GM23248 (cell line): ENCODE results near the gene TMEM59L. TPM values are rescaled to one million over a fixed set of nuclear protein-coding genes. Genes with fewer than 3 reads are reported as not detected.
"Not testable (repeated sequence)": the region's sequence is repeated elsewhere in the genome, so short reads cannot be mapped to it uniquely, and the experiment has no call there.

ENCODE experiments used
- DNase-seq: peaks from one replicate; pipeline ENCODE4 v3.0.0-alpha.2; 2015
- H2AFZ ChIP-seq: fragments of 200-600 bp; sonication (generic); 2 replicates; pipeline ENCODE4 v1.6.1; 2016; ENCODE audit warnings: antibody characterized with exemption
- H3F3A ChIP-seq: fragments of 200-600 bp; sonication (generic); 2 replicates; pipeline ENCODE4 v1.6.1; 2016; ENCODE audit warnings: mild to moderate bottlenecking, antibody characterized with exemption, mixed run types; ENCODE audit not compliant: insufficient read depth
- H3K27ac ChIP-seq: fragments of 200-600 bp; sonication (generic); 2 replicates; pipeline ENCODE4 v1.5.1; 2016; ENCODE audit warnings: mild to moderate bottlenecking
- H3K27me3 ChIP-seq: fragments of 200-600 bp; sonication (generic); replicated peaks from 2 replicates; pipeline ENCODE4 v1.6.1; 2016; ENCODE audit warnings: mild to moderate bottlenecking; ENCODE audit not compliant: insufficient read depth
- H3K36me3 ChIP-seq: fragments of 200-600 bp; sonication (generic); 2 replicates; pipeline ENCODE4 v1.6.1; 2016; ENCODE audit warnings: low read depth, mild to moderate bottlenecking
- H3K4me1 ChIP-seq: fragments of 200-600 bp; sonication (generic); 2 replicates; pipeline ENCODE4 v1.6.1; 2016; ENCODE audit warnings: mild to moderate bottlenecking; ENCODE audit not compliant: insufficient read depth
- H3K4me2 ChIP-seq: fragments of 200-600 bp; sonication (generic); one replicate; pipeline ENCODE4 v1.6.1; 2016; ENCODE audit warnings: mild to moderate bottlenecking; ENCODE audit not compliant: unreplicated experiment
- H3K4me3 ChIP-seq: fragments of 200-600 bp; sonication (generic); 2 replicates; pipeline ENCODE4 v1.5.1; 2016; ENCODE audit warnings: mild to moderate bottlenecking
- H3K79me2 ChIP-seq: fragments of 200-600 bp; sonication (generic); 2 replicates; pipeline ENCODE4 v1.6.1; 2016; ENCODE audit warnings: mild to moderate bottlenecking; ENCODE audit not compliant: insufficient read depth
- H3K9ac ChIP-seq: fragments of 200-600 bp; sonication (generic); 2 replicates; pipeline ENCODE4 v1.6.1; 2016; ENCODE audit warnings: mild to moderate bottlenecking
- H3K9me2 ChIP-seq: fragments of 200-600 bp; sonication (generic); 2 replicates; pipeline ENCODE4 v1.6.1; 2016; ENCODE audit warnings: mixed run types, mild to moderate bottlenecking, moderate library complexity; ENCODE audit not compliant: insufficient read depth
- H3K9me3 ChIP-seq: fragments of 200-600 bp; sonication (generic); one replicate; pipeline ENCODE4 v1.6.1; 2017; ENCODE audit warnings: low read depth
- H4K20me1 ChIP-seq: fragments of 200-600 bp; sonication (generic); 2 replicates; pipeline ENCODE4 v1.6.0; 2016; ENCODE audit not compliant: insufficient read depth
- EZH2 ChIP-seq: fragments of 200-600 bp; sonication (generic); IDR thresholded peaks from 2 replicates; pipeline ENCODE4 v1.6.1; 2018; ENCODE audit warnings: antibody characterized with exemption, mild to moderate bottlenecking; ENCODE audit not compliant: insufficient read depth, poor library complexity, severe bottlenecking
- EZH2phosphoT487 ChIP-seq: fragments of 200-600 bp; sonication (generic); IDR thresholded peaks from 2 replicates; pipeline ENCODE4 v1.6.1; 2018; ENCODE audit warnings: antibody characterized with exemption, moderate library complexity, mild to moderate bottlenecking, low read depth; ENCODE audit not compliant: insufficient read depth
- WGBS, 2 experiments: methylation state at CpG; one replicate each; pipeline ENCODE4 v1.1.6; 2015 to 2017; ENCODE audit warnings: low lambda C conversion rate in 2 of 2, low coverage in 1 of 2; ENCODE audit errors: missing lambda C conversion rate in 2 of 2; 5-methylcytosine and 5-hydroxymethylcytosine counted together
- in situ Hi-C: fragments of 300-500 bp; cut with MboI; formaldehyde crosslinking; loops from 2 replicates; pipeline ENCODE4 v1.15.0; 2020
- polyA plus RNA-seq: library from polyadenylated mRNA; unstranded; fragments of >200 nt; fragmentation: Nextera tagmentation; extraction: Ambion mirVana; gene quantifications from 2 replicates; pipeline ENCODE4 v1.2.1, GENCODE V29; 2016
- total RNA-seq: library from RNA; depleted of rRNA; stranded (reverse); fragments of >200 nt; shearing (Covaris generic); gene quantifications from 2 replicates; pipeline ENCODE4 v1.2.3, GENCODE V29; 2014

TMEM59L gene
- total and polyA plus RNA-seq, 2 experiments from 2014 or later = 0.97 to 2.1 TPM

DNA sequence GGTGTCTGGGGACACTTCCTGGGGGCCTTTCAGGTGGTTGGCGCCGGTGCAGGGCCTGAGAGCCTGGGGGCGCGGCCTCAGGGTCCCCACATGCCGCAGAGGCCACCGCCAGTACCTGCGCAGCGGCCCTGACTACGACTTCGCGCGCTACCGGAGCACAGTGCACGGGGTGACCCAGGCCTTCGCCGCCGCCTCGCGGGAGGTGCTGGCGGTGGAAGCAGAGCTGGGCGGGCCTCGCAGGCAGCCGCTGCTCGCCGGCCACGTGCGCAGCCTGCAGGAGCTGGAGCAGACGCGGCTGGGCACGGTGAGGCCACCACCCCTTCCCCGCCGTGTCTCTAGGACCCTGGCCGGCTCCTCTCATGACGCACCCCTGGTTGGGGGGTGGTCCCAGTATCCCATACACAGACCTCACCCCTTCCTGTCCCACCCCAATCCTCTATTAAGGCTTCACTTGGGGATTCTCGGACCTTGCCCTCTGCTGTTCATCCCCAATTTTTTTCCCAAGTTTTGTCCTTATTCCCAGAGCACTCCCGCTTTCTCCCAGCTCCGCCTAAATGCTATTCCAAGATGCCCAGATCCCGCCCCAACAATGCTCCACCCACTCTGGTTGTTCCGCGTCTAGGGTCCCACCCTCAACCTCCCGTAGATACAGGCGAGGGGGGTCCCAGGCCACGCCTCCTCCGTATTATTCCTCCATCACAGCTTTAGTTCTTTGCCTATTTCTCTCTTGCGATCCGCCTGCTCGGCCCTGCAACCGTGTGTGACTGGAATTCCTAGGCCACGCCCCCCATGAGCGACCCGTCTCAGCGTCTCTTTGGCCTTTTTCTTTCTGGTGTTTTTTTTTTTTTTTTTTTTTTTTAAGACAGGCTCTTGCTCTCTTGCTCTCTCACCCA, 23.0 kb upstream of the TMEM59L start:
- Histone ChIP-seq H3F3A (peaks cover 13% of the 10 kb centered on the region), H3K9me2 (no peaks in the 10 kb centered on the region), H3K79me2 (no peaks in the 10 kb centered on the region), H4K20me1 (no peaks in the 10 kb centered on the region), H3K4me3 (peak overlapping the region; percentile 79), H3K9ac (peak overlapping the region; percentile 76), H3K4me2 (peak overlapping the region; percentile 84), H3K27me3 (no peaks in the 10 kb centered on the region), H3K9me3 (no peaks in the 10 kb centered on the region), H3K4me1 (peaks cover 7% of the 10 kb centered on the region; the same call in 1 of the 2 replicates), H2AFZ (peak overlapping the region; percentile 88), H3K27ac (peak overlapping the region; percentile 65), H3K36me3 (no peaks in the 10 kb centered on the region)
- in situ Hi-C loops = loop anchor here (25.0 kb wide), 1 partner anchor 127 kb away; no protein-coding TSS in a partner anchor
- TF ChIP-seq EZH2phosphoT487 (no peak), EZH2 (no peak)
- WGBS, 2 experiments = 8 to 9% methylated on average over 44 to 47 of the region's 52 CpGs
- peak; percentile 91 for DNase-seq

DNA sequence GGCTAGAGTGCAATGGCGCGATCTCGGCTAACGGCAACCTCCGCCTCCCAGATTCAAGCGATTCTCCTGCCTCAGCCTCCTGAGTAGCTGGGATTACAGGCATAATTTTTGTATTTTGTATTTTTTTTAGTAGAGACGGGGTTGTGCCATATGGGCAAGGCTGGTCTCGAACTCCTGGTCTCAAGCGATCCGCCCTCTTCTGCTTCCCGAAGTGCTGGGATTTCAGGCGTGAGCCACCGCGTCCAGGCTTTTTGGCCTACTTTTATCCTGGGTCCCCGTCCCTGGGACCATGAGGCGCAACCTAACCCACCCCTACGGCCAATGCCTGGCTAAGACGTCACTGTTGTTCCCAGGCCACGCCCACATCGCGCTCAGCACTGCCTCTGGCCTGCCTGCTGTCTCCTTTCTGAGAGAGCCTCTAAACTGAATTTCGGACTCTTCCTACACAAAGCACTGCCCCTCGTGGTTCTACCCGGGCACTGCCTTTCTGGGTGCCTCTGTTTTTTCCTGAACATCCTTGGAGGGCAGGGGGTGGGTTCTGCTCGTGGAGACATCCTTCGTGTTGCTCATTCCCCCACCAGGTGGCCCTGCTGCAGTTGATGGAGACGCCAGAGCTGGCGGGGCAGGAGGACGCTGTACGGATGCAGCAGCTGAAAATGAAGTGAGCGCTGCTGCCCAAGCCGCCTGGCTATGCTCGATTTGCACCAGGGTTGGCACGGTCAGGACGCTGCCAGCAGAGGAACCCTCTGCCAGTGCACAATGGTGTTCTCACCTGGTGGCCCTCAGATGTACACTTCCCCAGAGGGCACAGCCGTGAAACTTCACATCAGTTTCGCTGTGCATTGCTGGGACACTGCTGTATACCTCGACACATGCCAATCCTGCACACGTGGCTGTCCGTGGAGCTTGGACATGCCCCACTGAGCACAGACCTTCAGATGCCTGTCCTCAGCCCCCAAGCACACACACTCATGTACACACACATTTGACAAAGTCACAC, 22.1 kb upstream of the TMEM59L start:
- peak overlapping the region; percentile 84 for H3K4me2 ChIP-seq
- H3K9me3 ChIP-seq = no peaks in the 10 kb centered on the region
- H3K9me2 ChIP-seq = no peaks in the 10 kb centered on the region
- H3K36me3 ChIP-seq = no peaks in the 10 kb centered on the region
- H3F3A ChIP-seq = peaks cover 13% of the 10 kb centered on the region
- H3K27me3 ChIP-seq = no peaks in the 10 kb centered on the region
- H3K9ac ChIP-seq = no peak overlapping the region
- peak overlapping the region; percentile 79; the same call in 1 of the 2 replicates for H3K4me3 ChIP-seq
- no peaks in the 10 kb centered on the region for H3K79me2 ChIP-seq
- in situ Hi-C loops = loop anchor here (25.0 kb wide), 1 partner anchor 128 kb away; no protein-coding TSS in a partner anchor
- peaks cover 7% of the 10 kb centered on the region; the same call in 1 of the 2 replicates for H3K4me1 ChIP-seq
- no peak for DNase-seq
- no peak overlapping the region for H3K27ac ChIP-seq
- WGBS, 2 experiments = 84 to 86% methylated on average over 40 of the region's 40 CpGs
- no peak for TF ChIP-seq EZH2phosphoT487
- TF ChIP-seq EZH2 = no peak
- H2AFZ ChIP-seq = no peak overlapping the region
- no peaks in the 10 kb centered on the region for H4K20me1 ChIP-seq

DNA sequence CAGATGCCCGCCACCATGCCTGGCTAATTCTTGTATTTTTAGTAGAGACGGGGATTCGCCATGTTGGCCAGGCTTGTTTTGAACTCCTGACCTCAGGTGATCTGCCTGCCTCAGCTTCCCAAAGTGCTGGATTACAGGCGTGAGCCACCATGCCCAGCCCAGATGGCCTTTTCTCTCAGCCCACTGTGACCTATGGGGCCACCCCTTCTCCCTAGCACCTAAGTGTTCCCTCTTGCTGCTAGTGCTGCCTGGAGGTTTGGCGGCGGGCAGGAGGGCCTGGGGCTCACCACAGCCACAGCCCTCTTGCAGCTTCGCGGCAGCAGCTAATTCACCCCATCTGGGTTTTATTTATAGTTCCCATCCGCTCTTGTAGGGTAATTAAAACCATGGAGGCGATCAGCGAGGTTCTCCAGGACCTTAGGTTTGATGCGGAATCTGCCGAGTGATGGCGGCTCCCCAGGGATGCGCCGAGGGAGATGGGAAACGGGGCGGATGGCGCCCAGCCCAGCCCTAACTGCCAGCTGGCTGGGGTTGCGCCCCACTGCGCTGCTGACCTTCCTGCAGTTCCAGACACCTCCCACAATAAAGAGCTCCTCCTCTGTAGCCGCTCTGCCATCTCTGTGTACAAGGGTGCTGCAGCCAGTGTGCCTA, 20.8 kb upstream of the TMEM59L start:
- Histone ChIP-seq H3K36me3 (no peaks in the 10 kb centered on the region), H3K79me2 (no peaks in the 10 kb centered on the region), H3K4me3 (no peak overlapping the region), H2AFZ (no peak overlapping the region; the same call in 1 of the 2 replicates), H3K9ac (no peak overlapping the region), H3K9me2 (no peaks in the 10 kb centered on the region), H3K9me3 (no peaks in the 10 kb centered on the region), H3K4me1 (peaks cover 7% of the 10 kb centered on the region; the same call in 1 of the 2 replicates), H4K20me1 (no peaks in the 10 kb centered on the region), H3F3A (peaks cover 13% of the 10 kb centered on the region), H3K4me2 (no peak overlapping the region), H3K27me3 (no peaks in the 10 kb centered on the region), H3K27ac (no peak overlapping the region)
- 28 to 32% methylated on average over 22 of the region's 22 CpGs for WGBS, 2 experiments
- DNase-seq = peak; percentile 62
- in situ Hi-C loops = loop anchor here (25.0 kb wide), 1 partner anchor 130 kb away; no protein-coding TSS in a partner anchor
- TF ChIP-seq EZH2phosphoT487 = no peak
- TF ChIP-seq EZH2 = no peak

DNA sequence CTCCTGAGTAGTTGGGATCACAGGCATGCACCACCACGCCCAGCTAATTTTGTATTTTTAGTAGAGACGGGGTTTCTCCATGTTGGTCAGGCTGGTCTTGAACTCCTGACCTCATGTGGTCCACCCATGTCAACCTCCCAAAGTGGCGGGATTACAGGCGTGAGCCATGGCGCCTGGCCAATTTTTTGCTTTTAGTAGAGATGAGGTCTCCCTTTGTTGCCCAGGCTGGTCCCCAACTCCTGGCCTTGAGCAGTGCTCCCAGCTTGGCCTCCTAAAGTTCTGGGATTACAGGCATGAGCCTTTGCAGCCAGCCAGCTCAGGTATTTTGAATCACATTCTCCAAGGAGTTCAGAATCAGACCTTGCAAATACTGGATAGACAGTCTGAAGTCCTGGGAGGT, 19.9 kb upstream of the TMEM59L start:
- H3K4me1 ChIP-seq, H3K27ac ChIP-seq, H3K9ac ChIP-seq, H3K36me3 ChIP-seq, H3K4me3 ChIP-seq, H3K9me2 ChIP-seq, H3K27me3 ChIP-seq, H2AFZ ChIP-seq, H3K4me2 ChIP-seq, H3K9me3 ChIP-seq, H3K79me2 ChIP-seq, H4K20me1 ChIP-seq, DNase-seq: not testable (repeated sequence)
- 76 to 78% methylated on average over 5 of the region's 5 CpGs for WGBS, 2 experiments
- H3F3A ChIP-seq = peaks cover 13% of the 10 kb centered on the region
- in situ Hi-C loops = loop anchor here (25.0 kb wide), 1 partner anchor 130 kb away; no protein-coding TSS in a partner anchor
